GM12801 (cell line): ENCODE data around the gene CTF1.

Experiments
- CTCF ChIP-seq: IDR thresholded peaks from one replicate; pipeline ENCODE4 v1.5.1; 2011; ENCODE audit warnings: control low read depth; ENCODE audit not compliant: insufficient read length; ENCODE audit errors: extremely low read depth

CTF1 gene

GRCh38 chr16:30896261-30896888, at the start of gene CTF1:
Gene CTF1, plus strand, starts transcription at chr16:30896614. Its CDS starts 30 bp downstream, at chr16:30896644.
- no peak for TF ChIP-seq CTCF

DNA sequence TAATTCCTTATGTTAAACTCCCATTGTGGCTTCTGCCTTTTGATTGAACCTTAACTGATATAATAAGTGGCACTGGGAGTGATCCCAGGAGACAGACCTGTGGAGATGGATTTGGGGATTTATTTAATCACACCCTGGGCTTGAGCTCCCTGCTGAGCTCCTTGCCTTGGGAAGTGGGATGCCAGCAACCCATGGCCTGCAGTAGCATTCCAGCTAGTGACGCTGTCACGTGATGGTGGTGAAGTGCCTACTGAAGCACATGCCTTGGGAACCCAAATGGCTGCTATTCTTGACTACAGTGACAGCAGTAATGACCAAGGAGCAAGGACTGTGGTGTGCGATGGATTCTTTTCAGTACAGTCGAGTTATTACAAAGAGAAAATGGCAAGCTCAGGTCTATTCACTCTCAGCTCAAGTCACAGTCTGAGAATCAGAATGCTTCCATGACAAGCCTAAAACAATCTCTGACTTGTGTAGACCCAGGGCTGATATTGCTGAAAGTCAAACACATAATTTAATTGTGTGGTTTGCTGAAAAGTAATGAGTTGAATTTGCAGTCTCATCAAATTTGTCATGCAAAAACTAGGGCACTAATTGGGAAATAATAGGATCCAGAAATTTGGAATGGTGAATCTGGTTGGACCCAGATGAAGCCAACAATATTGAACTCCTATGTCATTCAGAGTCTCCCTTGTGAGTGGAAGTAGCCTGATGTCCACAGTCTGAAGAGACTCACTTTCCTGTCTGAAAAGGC, 49.6 kb upstream of the CTF1 start:
- TF ChIP-seq CTCF, result no peak

GRCh38 chr16:30850246-30850645, 46.2 kb upstream of the CTF1 start:
- no peak for TF ChIP-seq CTCF

- TF ChIP-seq CTCF, result no peak
These were observed 42.7 kb upstream of the CTF1 start for GRCh38 chr16:30853758-30854157.

DNA sequence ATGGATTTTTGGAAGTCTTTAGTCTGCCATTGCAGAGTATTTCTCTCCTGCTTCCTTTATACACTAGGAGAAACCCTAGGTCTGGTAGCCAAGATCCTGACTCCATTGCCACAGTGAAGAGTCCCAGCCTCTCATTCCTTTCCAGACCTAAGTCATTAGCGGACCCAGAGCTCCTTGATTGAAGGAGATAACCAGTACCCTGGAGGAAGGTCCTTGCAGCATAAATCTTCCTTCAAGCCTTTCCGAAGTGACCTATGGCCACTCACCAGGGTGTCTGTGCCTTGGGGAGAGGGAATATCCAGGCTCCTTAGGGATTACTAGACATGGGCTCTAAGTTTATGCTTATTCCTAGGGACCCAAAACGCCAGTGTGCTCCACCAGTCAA, 38.3 kb upstream of the CTF1 start:
- no peak for TF ChIP-seq CTCF

DNA sequence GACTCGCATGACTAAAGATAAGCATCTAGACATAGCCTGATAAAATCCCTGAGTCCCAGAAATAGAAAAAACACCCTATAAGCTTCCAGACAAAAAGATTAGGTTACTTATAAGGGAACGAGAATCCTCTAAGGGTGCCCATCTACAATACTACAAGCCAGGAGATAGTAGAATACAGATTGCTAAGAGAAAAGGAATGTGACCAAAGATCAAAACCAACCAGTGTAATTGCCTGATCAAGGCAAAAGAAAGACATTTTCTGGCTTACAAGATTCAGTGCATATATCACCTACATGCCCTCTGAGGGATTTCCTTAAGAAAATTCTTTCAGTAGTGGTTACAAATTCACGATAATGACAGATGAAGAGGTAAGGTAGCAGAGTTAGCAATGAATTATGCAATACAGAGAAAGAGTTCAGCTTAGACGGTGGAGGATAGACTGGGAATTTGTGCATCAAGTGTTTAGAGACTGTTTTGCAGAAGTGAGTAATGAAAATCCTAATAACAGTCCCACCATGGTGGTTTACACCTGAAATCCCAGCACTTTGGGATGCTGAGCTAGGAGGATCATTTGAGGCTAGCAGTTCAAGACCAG, 37.5 kb upstream of the CTF1 start:
- TF ChIP-seq CTCF, result no peak

GRCh38 chr16:30866031-30866430, 30.4 kb upstream of the CTF1 start:
- TF ChIP-seq CTCF, result no peak
